SKM-1 (cell line): ENCODE data around the gene RASGRP4.
A peak's percentile ranks its signal among the peaks of the same experiment; 100 is the strongest.
"Not testable (repeated sequence)": the region's sequence is repeated elsewhere in the genome, so short reads cannot be mapped to it uniquely, and the experiment has no call there.

ENCODE experiments used
- DNase-seq: peaks from one replicate; lab custom pipeline; 2025; ENCODE audit not compliant: unreplicated experiment; lab: John Stamatoyannopoulos, UW

RASGRP4 gene

GRCh38 chr19:38425810-38426466, at the start of gene RASGRP4:
TSS of gene RASGRP4 (minus strand) at chr19:38426219. CDS start at chr19:38426091, 128 bp downstream.
- DNase-seq, result peak; percentile 77

- DNase-seq, result no peak
Observed at GRCh38 chr19:38475176-38475575, 49.2 kb upstream of the RASGRP4 start.

- DNase-seq, result no peak
Observed at GRCh38 chr19:38473201-38473600, 47.2 kb upstream of the RASGRP4 start.

- DNase-seq, result not testable (repeated sequence)
Observed at GRCh38 chr19:38472725-38473124, 46.7 kb upstream of the RASGRP4 start.

GRCh38 chr19:38470788-38471480, 44.9 kb upstream of the RASGRP4 start:
- no peak for DNase-seq

- no peak for DNase-seq
Observed at GRCh38 chr19:38469151-38469550, 43.1 kb upstream of the RASGRP4 start.

GRCh38 chr19:38467541-38468525, 41.8 kb upstream of the RASGRP4 start:
- DNase-seq, result no peak

- no peak for DNase-seq
Observed at GRCh38 chr19:38466050-38466449, 40.0 kb upstream of the RASGRP4 start.

- no peak for DNase-seq
Observed at GRCh38 chr19:38464421-38465082, 38.5 kb upstream of the RASGRP4 start.

- no peak for DNase-seq
Observed at GRCh38 chr19:38463365-38463764, 37.3 kb upstream of the RASGRP4 start.

- no peak for DNase-seq
Observed at GRCh38 chr19:38458991-38459390, 33.0 kb upstream of the RASGRP4 start.

- DNase-seq, result no peak
Observed at GRCh38 chr19:38457690-38458405, 31.8 kb upstream of the RASGRP4 start.

- DNase-seq, result no peak
Observed at GRCh38 chr19:38457202-38457601, 31.2 kb upstream of the RASGRP4 start.

GRCh38 chr19:38455031-38455430, 29.0 kb upstream of the RASGRP4 start:
- DNase-seq, result no peak

- DNase-seq, result no peak
Observed at GRCh38 chr19:38453596-38453995, 27.6 kb upstream of the RASGRP4 start.

- no peak for DNase-seq
Observed at GRCh38 chr19:38452430-38453366, 26.7 kb upstream of the RASGRP4 start.

- no peak for DNase-seq
Observed at GRCh38 chr19:38451629-38452028, 25.6 kb upstream of the RASGRP4 start.

- no peak for DNase-seq
Observed at GRCh38 chr19:38451036-38451435, 25.0 kb upstream of the RASGRP4 start.

GRCh38 chr19:38449518-38449917, 23.5 kb upstream of the RASGRP4 start:
- DNase-seq, result no peak
